ENCODE results near the gene ENTPD2.
A peak's percentile ranks its signal among the peaks of the same experiment; 100 is the strongest.
"Not testable (repeated sequence)": the region's sequence is repeated elsewhere in the genome, so short reads cannot be mapped to it uniquely, and the experiment has no call there.

ENTPD2 gene

GRCh38 chr9:137063311-137064026 lies 9.6 kb upstream of the ENTPD2 start:
- DNase-seq = no peak

DNA sequence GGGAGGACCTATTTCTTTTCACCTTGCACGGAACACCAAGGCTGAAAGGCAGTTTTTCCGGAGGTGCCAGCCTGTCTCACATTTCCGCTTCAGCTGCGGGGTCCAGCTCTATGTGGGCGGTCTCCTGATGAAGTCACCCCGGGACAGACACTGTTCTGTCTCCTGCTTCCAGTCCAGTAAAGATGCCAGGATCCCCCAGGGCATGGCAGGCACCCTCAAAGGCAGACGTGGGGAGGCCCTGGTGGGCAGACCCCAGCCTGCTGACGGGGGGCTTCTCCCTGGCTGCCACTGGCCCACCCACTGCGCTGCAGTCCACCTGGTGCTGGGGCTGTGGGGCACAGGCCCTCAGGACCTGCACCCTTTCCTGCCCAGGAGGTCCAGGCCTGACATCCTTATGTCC lies 8.9 kb upstream of the ENTPD2 start:
- DNase-seq = not testable (repeated sequence)

- no peak for DNase-seq
Measured at GRCh38 chr9:137062384-137062783, 8.5 kb upstream of the ENTPD2 start.

DNA sequence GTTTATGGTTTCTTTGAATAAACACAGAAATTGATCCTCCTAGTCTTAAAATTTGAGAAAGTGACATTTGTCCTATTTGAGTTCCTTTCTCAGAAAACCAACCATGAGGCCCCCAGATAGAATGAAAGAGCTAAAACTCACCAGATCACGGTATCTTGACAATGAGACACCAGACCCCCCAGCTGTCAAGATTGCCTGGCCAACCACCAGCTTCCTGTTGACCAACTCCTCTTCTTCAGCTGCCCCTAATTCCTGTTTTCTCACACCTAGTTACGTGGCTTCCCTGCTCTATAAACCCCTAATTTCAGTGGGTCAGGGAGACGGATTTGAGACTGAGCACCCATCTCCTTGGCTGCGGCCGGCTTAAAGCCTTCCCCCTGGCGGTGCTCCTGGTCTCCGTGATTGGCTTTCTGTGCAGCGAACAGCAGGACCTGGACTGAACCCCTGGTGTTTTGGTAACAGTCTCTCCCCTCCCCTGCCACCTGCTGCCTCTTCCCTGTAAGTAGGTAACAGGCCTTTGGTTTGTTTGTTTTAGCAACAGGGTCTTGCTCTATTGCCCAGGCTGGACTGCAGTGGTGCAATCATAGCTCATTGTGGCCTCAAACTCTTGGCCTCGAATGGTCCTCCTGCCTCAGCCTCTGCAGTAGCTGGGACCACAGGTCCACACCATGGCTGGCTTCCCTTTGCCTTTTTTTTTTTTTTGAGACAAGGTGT lies 4.8 kb upstream of the ENTPD2 start:
- peak; percentile 8 to 66 (median 46) for DNase-seq

DNA sequence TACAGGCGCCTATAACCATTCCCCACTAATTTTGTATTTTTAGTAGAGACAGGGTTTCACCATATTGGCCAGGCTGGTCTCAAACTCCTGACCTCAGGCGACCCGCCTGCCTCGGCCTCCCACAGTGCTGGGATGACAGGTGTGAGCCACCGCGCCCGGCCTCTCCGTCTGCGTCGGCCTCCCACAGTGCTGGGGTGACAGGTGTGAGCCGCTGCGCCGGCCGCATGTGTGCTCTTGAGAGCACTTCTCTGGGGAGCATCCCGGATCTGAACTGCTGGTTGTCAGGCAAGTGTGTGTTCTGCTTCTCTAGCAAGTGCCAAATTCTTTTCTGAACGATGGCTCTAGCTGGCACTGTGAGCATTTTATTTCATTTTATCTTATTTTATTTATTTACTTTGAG lies 3.7 kb upstream of the ENTPD2 start:
- DNase-seq = peak; percentile 75 to 89 (median 77)

- peak in 2 of 3 experiments; percentile 17 to 57 for DNase-seq
Measured at GRCh38 chr9:137056739-137057415, 3.0 kb upstream of the ENTPD2 start.

DNA sequence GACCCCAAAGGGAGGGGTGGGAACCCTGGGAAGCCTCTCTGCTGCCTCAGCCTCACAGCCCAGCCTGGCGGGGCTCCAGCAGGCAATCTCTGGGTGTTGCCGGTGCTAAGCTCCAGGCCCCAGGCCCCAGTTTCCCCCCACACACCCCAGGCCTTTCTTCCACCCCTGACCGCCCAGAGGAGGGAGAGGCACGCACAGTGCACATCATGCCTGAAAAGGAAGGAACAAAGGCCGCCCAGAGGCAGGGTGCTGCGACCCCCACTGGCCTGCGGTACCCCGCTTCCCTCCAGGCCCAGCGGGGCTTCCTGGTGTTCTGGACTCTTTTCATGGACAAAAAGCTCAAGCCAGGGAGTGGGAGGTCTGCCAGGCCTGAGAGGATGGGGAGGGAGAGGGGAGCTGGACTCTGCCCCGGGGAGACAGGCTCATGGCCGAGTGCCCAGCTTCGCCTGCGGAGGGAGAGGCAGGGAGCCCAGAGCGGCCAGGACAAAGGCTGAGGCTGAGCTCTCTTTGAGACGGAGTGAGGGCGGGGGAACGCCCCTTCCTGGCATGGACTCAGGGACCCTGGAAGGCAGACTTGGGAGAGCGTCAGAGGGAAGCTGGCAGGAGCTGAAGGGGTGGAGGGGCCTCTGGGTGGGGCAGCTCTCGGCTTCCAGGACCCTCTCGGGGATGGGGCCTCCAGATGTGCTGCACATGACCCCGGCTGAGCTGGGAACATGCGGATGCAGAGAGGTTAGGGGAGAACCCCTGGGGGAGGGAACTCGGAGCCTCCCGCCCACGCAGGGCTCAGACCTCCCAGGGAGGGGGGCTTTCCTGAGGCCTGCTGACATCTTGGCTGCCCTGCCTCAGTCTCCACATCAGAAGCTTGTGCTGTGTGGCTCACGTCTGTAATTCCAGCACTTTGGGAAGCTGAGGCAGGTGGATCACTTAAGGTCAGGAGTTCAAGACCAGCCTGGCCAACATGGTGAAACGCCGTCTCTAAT lies 1.8 kb upstream of the ENTPD2 start:
- DNase-seq = no peak

GRCh38 chr9:137054932-137055384 lies 1.1 kb upstream of the ENTPD2 start:
- DNase-seq = no peak

GRCh38 chr9:137052998-137053943 lies 590 bp downstream of the ENTPD2 start:
- DNase-seq = peak in 2 of 3 experiments; percentile 65 to 80

DNA sequence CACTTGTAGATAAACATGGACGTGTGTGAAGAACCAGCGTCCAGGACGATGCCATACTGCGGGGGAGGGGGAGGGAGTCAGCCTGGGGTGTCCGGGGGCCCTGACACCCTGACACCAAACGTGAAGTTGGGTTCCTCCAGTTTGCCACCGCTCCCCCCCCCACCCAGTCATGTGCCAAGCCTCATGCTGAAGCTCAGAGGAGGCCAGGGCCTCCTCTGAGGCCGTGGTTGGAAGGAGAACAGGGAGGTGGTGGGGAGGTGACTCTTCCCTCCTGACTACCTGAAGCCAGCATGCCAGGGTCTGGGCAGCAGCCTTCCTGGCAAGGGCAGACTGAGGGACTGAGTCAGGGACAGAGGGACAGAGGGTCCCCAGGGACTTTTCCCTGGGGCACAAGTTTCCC lies 1.6 kb downstream of the ENTPD2 start:
- DNase-seq = no peak

- no peak for DNase-seq
Measured at GRCh38 chr9:137051145-137051724, 2.6 kb downstream of the ENTPD2 start.

DNA sequence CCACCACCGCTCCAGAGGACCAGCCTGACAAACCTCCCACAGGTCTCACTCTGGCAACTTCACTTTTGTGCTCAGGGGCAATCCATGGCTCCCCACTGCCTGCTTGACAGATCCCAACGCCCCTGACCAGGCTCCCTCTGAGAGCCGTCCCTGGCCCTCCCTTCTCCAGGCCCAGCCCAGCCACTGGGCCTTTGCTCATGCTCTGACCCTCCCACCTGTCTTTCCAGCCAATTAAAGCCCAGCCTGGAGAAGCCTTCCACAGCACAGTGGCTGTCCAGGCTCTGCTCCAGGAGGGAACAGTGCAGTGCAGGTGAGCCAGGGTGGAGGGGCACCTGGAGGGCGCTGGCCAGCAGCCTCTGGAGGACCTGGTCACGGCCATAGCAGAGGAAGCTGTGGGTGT lies 3.3 kb downstream of the ENTPD2 start:
- no peak for DNase-seq

DNA sequence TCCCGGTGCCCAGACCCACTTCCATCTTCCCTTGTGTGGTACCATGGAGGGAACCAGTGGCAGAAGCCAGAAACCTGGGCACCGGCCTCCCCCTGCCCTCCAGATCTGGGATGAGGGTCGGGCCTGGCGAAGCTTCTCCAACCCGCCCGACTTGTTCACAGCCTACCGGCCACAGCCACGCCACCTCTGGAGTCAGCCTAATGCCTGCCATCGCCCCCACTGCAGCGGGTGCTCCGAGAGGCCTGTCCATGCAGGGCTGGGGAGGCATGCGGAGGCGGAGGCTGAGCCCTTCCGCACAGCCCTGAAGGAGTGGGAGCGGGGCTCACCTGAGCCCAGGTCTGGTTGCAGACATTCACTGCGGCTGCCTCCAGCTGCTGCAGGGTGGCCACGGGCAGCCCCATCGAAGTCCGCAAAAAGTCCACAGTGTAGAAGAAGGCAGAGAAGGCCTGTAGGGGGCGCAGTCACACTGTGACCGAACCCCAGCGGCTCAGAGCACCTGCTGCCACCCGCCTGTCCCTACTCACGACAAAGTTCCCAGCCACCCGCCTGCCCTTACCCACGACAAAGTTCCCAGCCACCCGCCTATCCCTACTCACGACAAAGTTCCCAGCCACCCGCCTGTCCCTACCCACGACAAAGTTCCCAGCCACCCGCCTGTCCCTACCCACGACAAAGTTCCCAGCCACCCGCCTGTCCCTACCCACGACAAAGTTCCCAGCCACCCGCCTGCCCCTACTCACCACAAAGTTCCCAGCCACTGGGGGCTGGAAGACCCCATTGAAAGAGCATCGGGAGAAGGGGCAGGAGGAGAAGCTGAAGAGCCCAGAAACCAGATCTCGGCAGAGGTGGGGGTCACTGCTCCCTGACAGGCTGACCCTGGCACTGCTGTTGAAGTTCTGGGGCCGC lies 4.1 kb downstream of the ENTPD2 start:
- peak; percentile 26 to 62 (median 46) for DNase-seq

DNA sequence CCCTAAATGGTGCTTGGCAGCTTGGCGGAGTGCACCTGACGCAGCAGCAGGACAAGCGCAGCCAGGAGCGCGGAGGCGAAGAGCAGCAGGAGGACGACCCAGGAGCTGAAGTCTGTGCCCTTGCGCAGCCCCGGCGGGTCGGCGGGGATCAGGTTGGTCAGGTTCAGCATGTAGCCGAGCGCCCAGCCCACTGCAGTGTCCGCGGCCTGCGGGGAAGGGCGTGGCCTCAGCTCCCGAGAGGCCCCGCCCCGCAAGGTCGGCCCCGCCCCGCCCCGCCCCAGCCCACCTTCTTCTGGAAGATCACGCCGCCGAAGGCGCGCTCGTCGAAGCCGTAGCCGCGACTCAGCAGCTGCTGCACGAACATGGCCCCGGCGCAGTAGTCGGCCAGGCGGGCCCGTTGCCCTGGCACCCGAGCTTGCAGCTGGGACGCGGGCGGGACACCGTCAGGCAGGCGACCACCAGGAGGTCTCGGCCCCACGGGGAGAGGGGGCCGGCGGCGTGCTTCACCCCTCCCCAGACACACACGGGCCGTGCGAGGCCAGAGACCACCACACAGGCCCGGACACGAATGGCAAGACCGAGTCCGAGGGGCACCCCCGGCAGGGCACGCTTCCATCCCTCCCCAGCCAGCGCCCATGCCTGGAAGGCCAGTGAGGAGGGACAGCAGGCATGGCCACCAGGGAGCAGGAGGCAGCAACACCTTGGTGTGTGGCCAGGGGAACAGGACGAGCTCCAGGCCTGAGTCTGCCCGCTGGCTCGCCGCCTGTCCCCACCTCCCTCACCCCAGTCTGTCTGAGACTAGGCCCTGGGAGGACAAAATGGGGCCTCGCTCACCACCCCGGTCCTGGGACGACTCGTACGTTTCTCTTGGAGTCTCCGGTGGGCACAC lies 5.0 kb downstream of the ENTPD2 start:
- DNase-seq = no peak

DNA sequence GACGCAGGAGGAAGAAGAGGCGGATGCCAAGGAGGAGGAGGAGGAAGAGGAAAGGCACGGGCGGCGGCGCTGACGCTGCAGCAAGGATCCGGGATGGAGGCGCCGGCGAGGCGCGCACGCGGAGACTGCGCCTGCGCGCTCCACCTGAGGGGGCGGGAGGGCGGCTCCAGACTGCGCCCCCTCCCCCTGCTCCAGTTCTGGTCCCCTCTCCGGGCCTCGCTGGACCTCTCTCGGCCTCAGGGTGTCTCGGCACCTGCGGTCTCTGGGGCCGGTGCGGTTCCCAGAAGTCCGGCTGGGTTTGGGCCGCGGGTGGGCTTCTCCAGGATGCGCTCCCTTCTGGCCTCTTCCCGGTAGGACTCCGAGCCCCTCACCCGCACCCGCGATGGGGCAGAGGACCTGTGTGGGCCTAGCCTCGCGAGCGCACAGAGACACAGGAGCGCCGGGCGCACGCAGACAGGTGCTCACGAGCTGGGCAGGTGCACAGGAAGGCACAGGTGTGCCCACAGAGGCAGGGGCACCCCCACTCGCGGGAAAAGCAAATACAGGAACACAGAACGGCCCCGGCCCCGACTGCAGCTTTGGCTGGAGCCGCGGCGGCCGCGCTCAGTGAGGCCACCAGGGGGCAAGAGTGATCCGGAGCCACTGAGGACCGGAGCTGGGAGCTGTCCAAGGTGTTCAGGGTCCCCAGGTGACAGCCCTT lies 7.6 kb downstream of the ENTPD2 start, which contains the start of gene NPDC1:
Gene NPDC1 (minus strand): TSS at position 90 of the 700 bp plus-strand sequence. CDS start 188 bp downstream, outside the sequence.
- peak; percentile 64 to 97 (median 95) for DNase-seq

DNA sequence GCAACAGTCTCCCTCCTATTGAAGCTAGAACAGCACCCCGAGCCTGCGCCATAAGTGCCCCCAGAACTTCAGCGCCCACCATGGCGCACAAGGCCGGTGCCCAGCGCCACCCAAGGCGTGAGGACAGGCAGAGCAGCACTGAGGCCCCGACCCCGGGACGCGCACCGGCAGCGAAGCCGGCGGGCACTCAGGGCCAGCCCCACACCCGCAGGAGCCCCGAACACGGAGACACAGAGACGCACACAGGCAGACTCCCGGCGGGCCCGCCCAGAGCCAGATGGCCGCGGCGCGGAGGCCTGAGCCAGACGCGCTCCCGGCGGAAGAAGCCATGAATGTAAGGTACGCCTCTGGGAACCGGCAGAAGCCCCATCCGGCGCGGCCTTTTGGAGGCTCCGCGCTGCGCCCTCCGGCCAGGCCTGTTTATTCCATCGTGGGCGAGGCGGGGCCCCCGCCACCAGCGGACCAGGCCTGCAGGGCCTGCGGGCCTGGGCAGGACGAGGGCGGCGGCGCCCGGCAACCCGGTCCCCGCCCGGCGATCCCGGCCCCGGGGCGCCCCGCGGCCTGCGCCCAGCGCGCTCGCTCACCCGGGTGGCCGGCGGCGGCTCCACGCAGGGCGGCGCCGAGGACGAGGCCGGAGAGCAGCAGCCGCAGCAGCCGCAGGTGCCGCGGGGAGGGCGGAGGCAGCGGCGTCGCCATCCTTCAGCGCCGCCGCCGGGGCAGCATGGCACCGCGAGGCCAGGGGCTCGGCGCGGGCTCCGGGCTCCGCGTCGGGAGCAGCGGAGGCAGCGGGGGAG lies 8.4 kb downstream of the ENTPD2 start:
- peak; percentile 40 to 75 (median 65) for DNase-seq
